Hepatocyte (in vitro differentiated cells): ENCODE results near the gene PINLYP. TPM values are rescaled to one million over a fixed set of nuclear protein-coding genes. Genes with fewer than 3 reads are reported as not detected.
"Not testable (repeated sequence)": the region's sequence is repeated elsewhere in the genome, so short reads cannot be mapped to it uniquely, and the experiment has no call there.

Experiments
- DNase-seq: peaks from one replicate; pipeline ENCODE4 v3.0.0-alpha.2; 2016; ENCODE audit warnings: low spot score
- H2AFZ ChIP-seq: fragments of 200-600 bp; sonication (generic); 2 replicates; pipeline ENCODE4 v1.6.0; 2016; ENCODE audit warnings: antibody characterized with exemption, mild to moderate bottlenecking
- H3K27ac ChIP-seq: fragments of 200-600 bp; sonication (generic); 2 replicates; pipeline ENCODE4 v1.5.1; 2016; ENCODE audit warnings: mild to moderate bottlenecking
- H3K27me3 ChIP-seq: fragments of 200-600 bp; sonication (generic); 2 replicates; pipeline ENCODE4 v1.6.1; 2016
- H3K36me3 ChIP-seq: fragments of 200-600 bp; sonication (generic); replicated peaks from 2 replicates; pipeline ENCODE4 v1.5.1; 2016; ENCODE audit warnings: low read depth; ENCODE audit not compliant: insufficient read depth
- H3K4me1 ChIP-seq: fragments of 200-600 bp; sonication (generic); 2 replicates; pipeline ENCODE4 v1.5.1; 2016; ENCODE audit warnings: mild to moderate bottlenecking, moderate library complexity; ENCODE audit not compliant: insufficient read depth
- H3K4me2 ChIP-seq: fragments of 200-600 bp; sonication (generic); 2 replicates; pipeline ENCODE4 v1.6.0; 2016
- H3K4me3 ChIP-seq: fragments of 200-600 bp; sonication (generic); 2 replicates; pipeline ENCODE4 v1.5.1; 2016; ENCODE audit warnings: mild to moderate bottlenecking
- H3K79me2 ChIP-seq: fragments of 200-600 bp; sonication (generic); 2 replicates; pipeline ENCODE4 v1.6.0; 2017; ENCODE audit warnings: mild to moderate bottlenecking
- H3K9me2 ChIP-seq: fragments of 200-600 bp; sonication (generic); replicated peaks from 2 replicates; pipeline ENCODE4 v1.6.0; 2017; ENCODE audit warnings: mild to moderate bottlenecking; ENCODE audit not compliant: insufficient read depth
- H3K9me3 ChIP-seq: fragments of 200-600 bp; sonication (generic); 2 replicates; pipeline ENCODE4 v1.5.1; 2016; ENCODE audit warnings: low read depth, mild to moderate bottlenecking
- H4K20me1 ChIP-seq: fragments of 200-600 bp; sonication (generic); 2 replicates; pipeline ENCODE4 v1.6.0; 2016; ENCODE audit warnings: mild to moderate bottlenecking; ENCODE audit not compliant: insufficient read depth, poor library complexity, severe bottlenecking
- EZH2 ChIP-seq: fragments of 200-600 bp; sonication (generic); IDR thresholded peaks from 2 replicates; pipeline ENCODE4 v1.6.1; 2016; ENCODE audit warnings: antibody characterized with exemption, mild to moderate bottlenecking, borderline replicate concordance
- EZH2phosphoT487 ChIP-seq: fragments of 200-600 bp; sonication (generic); IDR thresholded peaks from one replicate; pipeline ENCODE4 v1.6.1; 2018; ENCODE audit warnings: antibody characterized with exemption, mild to moderate bottlenecking, low read depth, moderate library complexity; ENCODE audit not compliant: unreplicated experiment, severe bottlenecking
- WGBS: methylation state at CpG from one replicate; pipeline ENCODE4 v1.1.6; 2016; ENCODE audit warnings: low lambda C conversion rate; ENCODE audit errors: missing lambda C conversion rate; 5-methylcytosine and 5-hydroxymethylcytosine counted together
- polyA plus RNA-seq: library from polyadenylated mRNA; unstranded; fragments of >200 nt; fragmentation: Nextera tagmentation; extraction: Ambion mirVana; gene quantifications from 2 replicates; pipeline ENCODE4 v1.2.1, GENCODE V29; 2016
- total RNA-seq: library from RNA; depleted of rRNA; stranded (reverse); fragments of >200 nt; gene quantifications from 2 replicates; pipeline ENCODE4 v1.2.3, GENCODE V29; 2014
- TF ChIP-seq, protein P1 (sequence below): fragments of 200-600 bp; sonication (generic); IDR thresholded peaks from 2 replicates; pipeline ENCODE4 v1.5.1; 2016; ENCODE audit warnings: antibody characterized with exemption, mild to moderate bottlenecking; ENCODE audit not compliant: poor library complexity

PINLYP gene
- total and polyA plus RNA-seq, 2 experiments from 2014 or later, result 4.6 to 11.4 TPM

DNA sequence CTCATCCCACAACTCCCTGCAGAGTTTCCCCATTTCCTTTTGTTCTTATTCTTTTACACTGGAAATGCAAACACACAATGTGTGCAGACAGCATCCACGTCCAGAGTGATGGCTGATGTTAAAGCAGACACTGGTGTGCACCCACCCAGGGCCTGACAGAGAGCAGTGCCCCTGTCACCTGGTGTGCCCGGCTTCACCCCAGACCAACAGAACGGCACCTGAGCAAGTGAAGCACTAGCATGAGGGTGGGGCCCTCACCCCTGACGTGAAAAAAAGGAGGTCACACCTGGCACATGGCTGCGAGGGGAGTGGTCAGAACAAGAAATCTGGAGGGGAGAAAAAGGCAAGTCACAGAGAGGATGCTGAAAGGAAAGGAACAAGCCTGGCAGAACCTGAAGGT lies 30.3 kb upstream of the PINLYP start:
- Histone ChIP-seq H3K4me2 (no peak overlapping the region), H3K36me3 (no peaks in the 10 kb centered on the region), H3K27ac (no peak overlapping the region), H3K9me2 (no peaks in the 10 kb centered on the region), H3K27me3 (no peaks in the 10 kb centered on the region), H2AFZ (no peak overlapping the region), H3K79me2 (no peaks in the 10 kb centered on the region), H3K4me3 (no peak overlapping the region), H3K4me1 (no peaks in the 10 kb centered on the region), H4K20me1 (no peaks in the 10 kb centered on the region), H3K9me3 (no peaks in the 10 kb centered on the region)
- DNase-seq, result no peak
- TF ChIP-seq, protein P1, sequence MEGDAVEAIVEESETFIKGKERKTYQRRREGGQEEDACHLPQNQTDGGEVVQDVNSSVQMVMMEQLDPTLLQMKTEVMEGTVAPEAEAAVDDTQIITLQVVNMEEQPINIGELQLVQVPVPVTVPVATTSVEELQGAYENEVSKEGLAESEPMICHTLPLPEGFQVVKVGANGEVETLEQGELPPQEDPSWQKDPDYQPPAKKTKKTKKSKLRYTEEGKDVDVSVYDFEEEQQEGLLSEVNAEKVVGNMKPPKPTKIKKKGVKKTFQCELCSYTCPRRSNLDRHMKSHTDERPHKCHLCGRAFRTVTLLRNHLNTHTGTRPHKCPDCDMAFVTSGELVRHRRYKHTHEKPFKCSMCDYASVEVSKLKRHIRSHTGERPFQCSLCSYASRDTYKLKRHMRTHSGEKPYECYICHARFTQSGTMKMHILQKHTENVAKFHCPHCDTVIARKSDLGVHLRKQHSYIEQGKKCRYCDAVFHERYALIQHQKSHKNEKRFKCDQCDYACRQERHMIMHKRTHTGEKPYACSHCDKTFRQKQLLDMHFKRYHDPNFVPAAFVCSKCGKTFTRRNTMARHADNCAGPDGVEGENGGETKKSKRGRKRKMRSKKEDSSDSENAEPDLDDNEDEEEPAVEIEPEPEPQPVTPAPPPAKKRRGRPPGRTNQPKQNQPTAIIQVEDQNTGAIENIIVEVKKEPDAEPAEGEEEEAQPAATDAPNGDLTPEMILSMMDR, result no peak
- TF ChIP-seq EZH2 (no peak), EZH2phosphoT487 (no peak)
- 93% methylated on average over 5 of the region's 5 CpGs for WGBS

DNA sequence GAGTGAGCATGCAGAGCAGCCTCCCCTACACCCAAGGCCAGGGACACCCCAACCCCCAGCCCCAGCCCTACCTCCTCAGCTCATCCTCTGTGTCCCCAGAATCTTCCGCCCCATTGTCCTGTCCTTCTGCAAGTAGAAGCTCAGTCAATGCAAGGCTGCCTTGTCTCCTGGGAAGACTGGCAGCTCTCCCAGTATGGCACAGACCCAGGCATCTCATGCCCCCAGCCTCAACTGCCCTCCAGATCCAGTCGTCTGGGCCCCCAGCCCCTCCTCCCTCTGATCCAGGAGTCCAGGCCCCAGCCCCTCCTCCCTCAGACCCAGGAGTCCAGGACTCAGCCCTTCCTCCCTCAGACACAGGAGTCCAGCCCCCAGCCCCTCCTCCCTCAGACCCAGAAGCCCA lies 29.6 kb upstream of the PINLYP start:
- Histone ChIP-seq H3K4me3 (no peak overlapping the region), H2AFZ (no peak overlapping the region), H3K36me3 (no peaks in the 10 kb centered on the region), H3K4me1 (no peaks in the 10 kb centered on the region), H3K4me2 (no peak overlapping the region), H3K9me3 (no peaks in the 10 kb centered on the region), H3K27ac (no peak overlapping the region), H3K79me2 (no peaks in the 10 kb centered on the region), H3K27me3 (no peaks in the 10 kb centered on the region), H4K20me1 (no peaks in the 10 kb centered on the region), H3K9me2 (no peaks in the 10 kb centered on the region)
- no peak for TF ChIP-seq EZH2phosphoT487
- no peak for TF ChIP-seq EZH2
- TF ChIP-seq, protein P1, result no peak
- no peak for DNase-seq
- WGBS, result 100% methylated on average over 1 of the region's 2 CpGs

DNA sequence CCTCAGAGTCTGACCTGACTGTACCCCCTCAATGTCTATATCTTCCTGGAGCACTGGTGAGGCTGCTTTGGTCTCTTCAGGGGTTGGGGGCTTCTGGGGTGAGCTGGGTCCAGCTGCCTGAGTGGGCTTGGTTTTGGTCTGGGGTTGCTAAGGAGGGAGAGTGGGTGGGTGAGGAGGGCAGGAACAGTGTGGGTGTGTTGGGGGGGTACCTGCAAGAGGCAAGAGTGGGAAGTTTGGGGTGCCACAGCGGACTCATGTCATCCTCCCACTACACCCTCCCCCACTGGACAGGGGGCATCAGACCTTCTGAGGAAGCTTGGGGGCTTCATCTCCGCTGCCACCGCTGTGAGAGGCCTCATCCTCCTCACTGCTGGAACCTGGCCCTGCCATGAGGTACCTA lies 29.0 kb upstream of the PINLYP start:
- Histone ChIP-seq H3K4me1 (no peaks in the 10 kb centered on the region), H3K4me2 (no peak overlapping the region), H2AFZ (no peak overlapping the region), H3K9me2 (no peaks in the 10 kb centered on the region), H3K36me3 (no peaks in the 10 kb centered on the region), H3K79me2 (no peaks in the 10 kb centered on the region), H3K27me3 (no peaks in the 10 kb centered on the region), H4K20me1 (no peaks in the 10 kb centered on the region), H3K27ac (no peak overlapping the region), H3K9me3 (no peaks in the 10 kb centered on the region), H3K4me3 (no peak overlapping the region)
- no peak for TF ChIP-seq EZH2
- WGBS, result 100% methylated on average over 3 of the region's 3 CpGs
- DNase-seq, result no peak

DNA sequence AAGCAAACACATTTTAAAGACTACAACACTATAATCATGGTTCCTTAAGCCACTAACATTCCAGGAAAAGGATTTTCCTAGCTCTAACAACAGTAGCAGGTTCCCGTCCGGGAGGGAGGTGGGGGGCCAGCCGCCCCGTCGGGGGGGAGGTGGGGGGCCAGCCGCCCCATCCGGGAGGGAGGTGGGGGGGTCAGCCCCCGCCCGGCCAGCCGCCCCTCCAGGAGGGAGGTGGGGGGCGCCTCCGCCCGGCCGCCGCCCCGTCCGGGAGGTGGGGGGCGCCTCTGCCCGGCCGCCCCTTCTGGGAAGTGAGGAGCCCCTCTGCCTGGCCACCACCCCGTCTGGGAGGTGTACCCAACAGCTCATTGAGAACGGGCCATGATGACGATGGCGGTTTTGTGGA lies 27.7 kb upstream of the PINLYP start:
- not testable (repeated sequence) for DNase-seq, H3K36me3 ChIP-seq
- WGBS, result 85% methylated on average over 5 of the region's 24 CpGs

More for the DNA sequence above, 27.7 kb upstream of the PINLYP start:
- H3K4me2 ChIP-seq, H4K20me1 ChIP-seq, H2AFZ ChIP-seq, H3K27me3 ChIP-seq, H3K27ac ChIP-seq, H3K4me3 ChIP-seq, H3K9me3 ChIP-seq, H3K79me2 ChIP-seq, H3K9me2 ChIP-seq, H3K4me1 ChIP-seq: not testable (repeated sequence)
